Dendritic cell treated with granulocyte-macrophage colony-stimulating factor and Interleukin-4, amounts not matched to agents 40 ng/mL and 50 ng/mL, for 4 days (primary cell): ENCODE measurements around the gene REEP1.
"Not testable (repeated sequence)": the region's sequence is repeated elsewhere in the genome, so short reads cannot be mapped to it uniquely, and the experiment has no call there.

Experiments used
- H3K27ac Mint-ChIP-seq: one replicate; pipeline ENCODE4 v1.8.0; 2022; ENCODE audit warnings: mild to moderate bottlenecking, mixed read lengths
- H3K27me3 Mint-ChIP-seq: one replicate; pipeline ENCODE4 v1.8.0; 2022; ENCODE audit warnings: mild to moderate bottlenecking, mixed read lengths
- H3K36me3 Mint-ChIP-seq: one replicate; pipeline ENCODE4 v1.8.0; 2022; ENCODE audit warnings: low read depth, mixed read lengths
- H3K4me1 Mint-ChIP-seq: one replicate; pipeline ENCODE4 v1.8.0; 2022; ENCODE audit warnings: low read depth, mixed read lengths
- H3K4me3 Mint-ChIP-seq: one replicate; pipeline ENCODE4 v1.8.0; 2022; ENCODE audit warnings: mild to moderate bottlenecking, moderate library complexity, mixed read lengths
- H3K9me3 Mint-ChIP-seq: one replicate; pipeline ENCODE4 v1.8.0; 2022; ENCODE audit warnings: mixed read lengths
- intact Hi-C: fragments of 100-400 bp; cut with micrococcal nuclease; formaldehyde crosslinking; loops from one replicate; pipeline ENCODE4 v1.15.0; 2022

REEP1 gene

GRCh38 chr2:86364894-86365293 lies 27.5 kb upstream of the REEP1 start:
- no peaks in the 10 kb centered on the region for H3K27me3 Mint-ChIP-seq
- no peaks in the 10 kb centered on the region for H3K36me3 Mint-ChIP-seq
- no peak overlapping the region for H3K27ac Mint-ChIP-seq
- no peaks in the 10 kb centered on the region for H3K9me3 Mint-ChIP-seq
- H3K4me3 Mint-ChIP-seq: no peak overlapping the region
- intact Hi-C loops: no loop called here
- peaks cover 11% of the 10 kb centered on the region for H3K4me1 Mint-ChIP-seq

- H3K4me1 Mint-ChIP-seq: peaks cover 15% of the 10 kb centered on the region
- peaks cover 4% of the 10 kb centered on the region for H3K27me3 Mint-ChIP-seq
- no peak overlapping the region for H3K4me3 Mint-ChIP-seq
- H3K27ac Mint-ChIP-seq: no peak overlapping the region
- no peaks in the 10 kb centered on the region for H3K36me3 Mint-ChIP-seq
- intact Hi-C loops: no loop called here
- H3K9me3 Mint-ChIP-seq: no peaks in the 10 kb centered on the region
These were observed 23.4 kb upstream of the REEP1 start for GRCh38 chr2:86360776-86361175.

DNA sequence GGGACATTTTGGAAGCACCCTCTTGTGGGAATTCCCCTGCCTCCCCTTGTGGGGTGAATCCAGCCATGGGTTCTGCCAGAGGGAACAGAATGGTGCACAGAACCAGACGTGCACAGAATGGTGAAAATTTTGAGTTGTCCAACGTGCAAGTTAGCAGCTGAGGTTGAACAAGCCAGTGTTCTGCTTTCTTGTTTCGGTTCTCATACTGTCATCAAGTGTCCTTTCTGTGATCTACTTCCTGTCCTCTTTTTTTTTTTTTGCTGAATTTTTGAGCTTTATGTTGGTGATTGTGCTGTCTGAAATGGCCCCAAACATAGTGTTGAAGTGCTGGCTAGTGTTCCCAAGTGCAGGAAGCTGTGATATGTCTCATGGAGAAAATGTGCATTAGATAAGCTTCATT lies 21.5 kb upstream of the REEP1 start:
- peaks cover 15% of the 10 kb centered on the region for H3K4me1 Mint-ChIP-seq
- no peak overlapping the region for H3K4me3 Mint-ChIP-seq
- H3K27me3 Mint-ChIP-seq: peaks cover 9% of the 10 kb centered on the region
- no peaks in the 10 kb centered on the region for H3K36me3 Mint-ChIP-seq
- intact Hi-C loops: no loop called here
- peak overlapping the region; percentile 63 for H3K27ac Mint-ChIP-seq
- no peaks in the 10 kb centered on the region for H3K9me3 Mint-ChIP-seq

- Mint-ChIP-seq H3K27me3 (peaks cover 14% of the 10 kb centered on the region), H3K4me1 (peaks cover 15% of the 10 kb centered on the region), H3K36me3 (no peaks in the 10 kb centered on the region), H3K4me3 (no peak overlapping the region), H3K9me3 (no peaks in the 10 kb centered on the region), H3K27ac (no peak overlapping the region)
- intact Hi-C loops: no loop called here
These were observed 20.1 kb upstream of the REEP1 start for GRCh38 chr2:86357392-86357963.

DNA sequence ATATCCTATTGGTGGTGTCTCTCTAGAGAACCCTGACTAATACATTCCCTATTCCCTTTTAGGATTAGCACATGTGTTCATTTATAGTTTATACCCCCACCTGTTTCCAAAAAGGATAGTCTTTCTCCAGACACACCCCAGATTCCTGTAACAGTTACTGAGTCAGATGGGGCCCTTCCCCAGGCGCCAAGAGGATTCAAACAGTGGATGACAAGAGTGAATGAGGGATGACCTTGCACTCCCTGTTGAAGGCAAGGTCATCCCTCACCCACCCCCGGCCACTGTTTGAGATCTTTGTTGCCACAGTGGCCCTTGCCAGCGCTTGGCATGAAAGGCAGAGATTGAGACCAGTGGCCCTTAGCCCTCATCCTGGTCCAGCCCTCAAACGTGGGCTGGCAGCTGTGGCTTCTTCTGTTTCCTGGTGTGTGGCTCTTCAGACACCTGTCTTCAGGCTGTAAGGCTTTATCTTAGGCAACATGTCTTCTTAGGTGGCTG lies 15.3 kb upstream of the REEP1 start:
- peaks cover 6% of the 10 kb centered on the region for H3K4me1 Mint-ChIP-seq
- no peak overlapping the region for H3K4me3 Mint-ChIP-seq
- H3K9me3 Mint-ChIP-seq: peaks cover 7% of the 10 kb centered on the region
- no peaks in the 10 kb centered on the region for H3K36me3 Mint-ChIP-seq
- H3K27ac Mint-ChIP-seq: no peak overlapping the region
- peaks cover 28% of the 10 kb centered on the region for H3K27me3 Mint-ChIP-seq
- intact Hi-C loops: no loop called here

GRCh38 chr2:86352137-86352726 lies 14.8 kb upstream of the REEP1 start:
- H3K4me3 Mint-ChIP-seq: no peak overlapping the region
- H3K9me3 Mint-ChIP-seq: peaks cover 7% of the 10 kb centered on the region
- no peaks in the 10 kb centered on the region for H3K36me3 Mint-ChIP-seq
- intact Hi-C loops: no loop called here
- no peak overlapping the region for H3K27ac Mint-ChIP-seq
- H3K4me1 Mint-ChIP-seq: peaks cover 5% of the 10 kb centered on the region
- H3K27me3 Mint-ChIP-seq: peaks cover 32% of the 10 kb centered on the region

GRCh38 chr2:86350751-86351150 lies 13.3 kb upstream of the REEP1 start:
- H3K27me3 Mint-ChIP-seq: peaks cover 34% of the 10 kb centered on the region
- peaks cover 7% of the 10 kb centered on the region for H3K9me3 Mint-ChIP-seq
- no peak overlapping the region for H3K27ac Mint-ChIP-seq

GRCh38 chr2:86347401-86347800 lies 10.0 kb upstream of the REEP1 start:
- Mint-ChIP-seq H3K27ac (no peak overlapping the region), H3K27me3 (peaks cover 26% of the 10 kb centered on the region), H3K4me1 (peaks cover 5% of the 10 kb centered on the region), H3K9me3 (peaks cover 7% of the 10 kb centered on the region), H3K4me3 (no peak overlapping the region), H3K36me3 (no peaks in the 10 kb centered on the region)
- intact Hi-C loops: no loop called here

More at GRCh38 chr2:86350751-86351150, 13.3 kb upstream of the REEP1 start:
- intact Hi-C loops: no loop called here
- Mint-ChIP-seq H3K36me3 (no peaks in the 10 kb centered on the region), H3K4me1 (peaks cover 5% of the 10 kb centered on the region), H3K4me3 (no peak overlapping the region)

DNA sequence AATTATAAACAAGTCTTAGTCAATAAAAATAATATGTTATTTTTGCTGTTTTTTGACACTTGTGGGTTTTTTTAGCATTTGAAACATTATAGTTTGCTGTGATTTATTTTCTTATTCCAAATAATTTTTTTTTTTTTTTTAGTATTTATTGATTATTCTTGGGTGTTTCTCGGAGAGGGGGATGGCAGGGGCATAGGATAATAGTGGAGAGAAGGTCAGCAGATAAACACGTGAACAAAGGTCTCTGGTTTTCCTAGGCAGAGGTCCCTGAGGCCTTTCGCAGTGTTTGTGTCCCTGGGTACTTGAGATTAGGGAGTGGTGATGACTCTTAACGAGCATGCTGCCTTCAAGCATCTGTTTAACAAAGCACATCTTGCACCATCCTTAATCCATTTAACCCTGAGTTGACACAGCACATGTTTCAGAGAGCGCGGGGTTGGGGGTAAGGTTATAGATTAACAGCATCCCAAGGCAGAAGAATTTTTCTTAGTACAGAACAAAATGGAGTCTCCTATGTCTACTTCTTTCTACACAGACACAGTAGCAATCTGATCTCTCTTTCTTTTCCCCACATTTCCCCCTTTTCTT lies 8.5 kb upstream of the REEP1 start:
- Mint-ChIP-seq H3K27me3 (peaks cover 35% of the 10 kb centered on the region), H3K9me3 (peaks cover 15% of the 10 kb centered on the region)
- H3K36me3 Mint-ChIP-seq, H3K4me3 Mint-ChIP-seq, H3K4me1 Mint-ChIP-seq, H3K27ac Mint-ChIP-seq, intact Hi-C loops: not testable (repeated sequence)

DNA sequence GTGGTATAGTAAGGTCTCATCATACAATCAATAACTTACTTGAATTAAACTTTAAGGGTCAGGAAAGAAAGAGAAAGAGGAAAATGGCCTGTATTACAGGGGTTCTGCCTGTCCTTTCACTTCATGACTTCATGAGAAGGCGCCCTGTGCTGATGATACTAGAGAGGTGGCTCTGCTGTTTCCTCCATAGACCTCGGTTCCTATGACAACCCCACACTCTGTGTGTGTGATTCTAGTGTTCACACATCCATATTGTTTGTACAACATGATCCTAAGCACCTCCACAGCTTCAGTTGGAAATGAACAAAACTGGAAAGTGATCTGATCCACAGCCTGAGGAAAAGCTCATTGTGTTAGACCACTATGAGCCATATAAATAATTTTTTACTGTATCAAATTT lies 7.0 kb upstream of the REEP1 start:
- intact Hi-C loops: no loop called here
- no peak overlapping the region for H3K27ac Mint-ChIP-seq
- no peak overlapping the region for H3K4me3 Mint-ChIP-seq
- peaks cover 13% of the 10 kb centered on the region for H3K9me3 Mint-ChIP-seq
- H3K4me1 Mint-ChIP-seq: no peaks in the 10 kb centered on the region
- peaks cover 46% of the 10 kb centered on the region for H3K27me3 Mint-ChIP-seq
- no peaks in the 10 kb centered on the region for H3K36me3 Mint-ChIP-seq

DNA sequence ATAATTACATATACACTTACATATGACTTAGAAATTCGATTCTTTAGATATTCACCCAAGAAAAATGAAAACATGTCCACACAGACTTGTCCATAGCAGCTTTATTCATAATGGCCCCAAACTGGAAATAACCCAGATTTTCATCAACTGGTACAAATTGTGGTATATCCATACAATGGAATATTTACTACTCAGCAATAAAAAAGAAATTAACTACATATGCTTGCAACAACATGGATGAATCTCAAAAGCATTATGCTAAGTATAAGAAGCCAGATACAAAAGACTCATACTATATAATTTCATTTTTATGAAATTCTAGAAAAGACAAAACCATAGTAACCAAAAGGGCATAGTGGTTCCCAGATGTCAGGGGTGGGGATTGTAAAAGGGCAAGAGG lies 5.1 kb upstream of the REEP1 start:
- no peak overlapping the region for H3K27ac Mint-ChIP-seq
- no peaks in the 10 kb centered on the region for H3K36me3 Mint-ChIP-seq
- H3K4me3 Mint-ChIP-seq: no peak overlapping the region
- peaks cover 52% of the 10 kb centered on the region for H3K27me3 Mint-ChIP-seq
- intact Hi-C loops: no loop called here
- H3K9me3 Mint-ChIP-seq: peaks cover 13% of the 10 kb centered on the region
- H3K4me1 Mint-ChIP-seq: peaks cover 6% of the 10 kb centered on the region

DNA sequence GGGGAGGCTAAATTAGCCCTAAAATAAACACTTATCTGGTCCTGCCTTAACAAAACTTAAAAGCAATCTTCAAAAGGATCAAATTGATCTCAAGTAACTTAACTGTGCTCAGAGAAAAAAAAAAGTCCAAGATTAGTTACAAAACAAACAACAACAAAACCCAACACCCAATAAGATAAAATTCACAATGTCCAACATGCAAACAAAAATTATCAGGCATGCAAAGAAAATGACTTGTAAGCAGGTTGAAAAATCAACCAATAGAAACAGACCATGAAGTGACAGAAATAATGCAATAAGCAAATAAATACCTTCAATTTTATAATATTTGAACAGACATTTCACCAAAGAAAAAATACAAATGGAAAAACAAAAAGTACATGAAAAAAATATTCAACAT lies 4.0 kb upstream of the REEP1 start:
- no peak overlapping the region for H3K4me3 Mint-ChIP-seq
- H3K27me3 Mint-ChIP-seq: peaks cover 54% of the 10 kb centered on the region

DNA sequence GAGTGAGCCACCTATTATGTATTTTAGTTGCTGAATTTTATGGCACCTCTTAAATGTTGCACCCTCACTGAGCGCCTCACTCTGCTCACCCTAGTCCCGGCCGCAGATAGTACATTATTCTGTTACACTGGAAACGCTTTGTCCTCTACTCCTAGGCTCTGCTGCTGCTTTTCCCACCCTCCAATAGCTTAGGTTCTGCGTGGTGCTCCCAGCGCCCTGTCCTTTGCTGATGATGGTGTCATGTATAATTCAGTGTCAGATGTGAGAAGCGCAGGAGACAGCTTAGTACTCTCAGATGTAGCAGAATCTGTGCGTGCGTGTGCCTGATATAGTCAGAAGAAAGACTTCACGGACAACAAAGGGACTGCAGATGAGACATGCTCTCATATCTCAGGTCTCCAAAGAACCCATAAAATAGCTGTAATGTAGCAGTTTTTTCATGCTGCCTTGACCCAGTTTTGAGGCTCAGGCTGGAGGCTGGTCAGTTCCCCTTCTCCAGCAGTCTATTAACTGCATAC lies 1.4 kb upstream of the REEP1 start:
- Mint-ChIP-seq H3K27ac (no peak overlapping the region), H3K4me3 (no peak overlapping the region), H3K36me3 (no peaks in the 10 kb centered on the region), H3K9me3 (peaks cover 13% of the 10 kb centered on the region), H3K27me3 (peaks cover 72% of the 10 kb centered on the region), H3K4me1 (peaks cover 13% of the 10 kb centered on the region)
- intact Hi-C loops: no loop called here

More for the DNA sequence above, 4.0 kb upstream of the REEP1 start:
- H3K27ac Mint-ChIP-seq: no peak overlapping the region
- H3K4me1 Mint-ChIP-seq: peaks cover 12% of the 10 kb centered on the region
- no peaks in the 10 kb centered on the region for H3K36me3 Mint-ChIP-seq
- intact Hi-C loops: no loop called here
- H3K9me3 Mint-ChIP-seq: peaks cover 13% of the 10 kb centered on the region

- intact Hi-C loops: no loop called here
- H3K4me3 Mint-ChIP-seq: peak overlapping the region; percentile 66
- peaks cover 12% of the 10 kb centered on the region for H3K9me3 Mint-ChIP-seq
- peaks cover 76% of the 10 kb centered on the region for H3K27me3 Mint-ChIP-seq
- no peaks in the 10 kb centered on the region for H3K36me3 Mint-ChIP-seq
- H3K4me1 Mint-ChIP-seq: peaks cover 13% of the 10 kb centered on the region
- H3K27ac Mint-ChIP-seq: no peak overlapping the region
These were observed 667 bp downstream of the REEP1 start for GRCh38 chr2:86336675-86337243.
